HG03108 (cell line): ENCODE results near the gene SNX10.
"Not testable (repeated sequence)": the region's sequence is repeated elsewhere in the genome, so short reads cannot be mapped to it uniquely, and the experiment has no call there.

Source experiments
- ATAC-seq: cut with Tn5 transposase; IDR thresholded peaks from one replicate; pipeline ENCODE4 v1.9.1; 2021; ENCODE audit warnings: moderate library complexity; ENCODE audit not compliant: unreplicated experiment

SNX10 gene

GRCh38 chr7:26291699-26292538 lies at the start of gene SNX10:
TSS of gene SNX10 (plus strand) at chr7:26291862. CDS start at chr7:26346443, 54,581 bp downstream.
- peak; percentile 69 for ATAC-seq

GRCh38 chr7:26245150-26245549 lies 46.5 kb upstream of the SNX10 start:
- ATAC-seq: no peak

GRCh38 chr7:26250239-26250638 lies 41.4 kb upstream of the SNX10 start:
- no peak for ATAC-seq

GRCh38 chr7:26261866-26262265 lies 29.8 kb upstream of the SNX10 start:
- ATAC-seq: not testable (repeated sequence)

GRCh38 chr7:26265065-26265464 lies 26.6 kb upstream of the SNX10 start:
- no peak for ATAC-seq

- no peak for ATAC-seq
These were observed 26.1 kb upstream of the SNX10 start for GRCh38 chr7:26265499-26266075.

- ATAC-seq: no peak
These were observed 24.0 kb upstream of the SNX10 start for GRCh38 chr7:26267601-26268166.

- no peak for ATAC-seq
These were observed 16.4 kb upstream of the SNX10 start for GRCh38 chr7:26275213-26275612.

- ATAC-seq: no peak
These were observed 12.9 kb upstream of the SNX10 start for GRCh38 chr7:26278770-26279169.

GRCh38 chr7:26279405-26279804 lies 12.3 kb upstream of the SNX10 start:
- ATAC-seq: no peak

GRCh38 chr7:26280097-26280496 lies 11.6 kb upstream of the SNX10 start:
- no peak for ATAC-seq

- ATAC-seq: no peak
These were observed 10.9 kb upstream of the SNX10 start for GRCh38 chr7:26280723-26281122.

GRCh38 chr7:26284477-26284876 lies 7.2 kb upstream of the SNX10 start:
- ATAC-seq: no peak

GRCh38 chr7:26284995-26285632 lies 6.5 kb upstream of the SNX10 start:
- no peak for ATAC-seq

GRCh38 chr7:26286157-26286556 lies 5.5 kb upstream of the SNX10 start:
- ATAC-seq: no peak

- not testable (repeated sequence) for ATAC-seq
These were observed 3.5 kb upstream of the SNX10 start for GRCh38 chr7:26288126-26288525.

- ATAC-seq: no peak
These were observed 411 bp upstream of the SNX10 start for GRCh38 chr7:26291251-26291650.

- ATAC-seq: no peak
These were observed 1.3 kb downstream of the SNX10 start for GRCh38 chr7:26292768-26293560.

- peak; percentile 57 for ATAC-seq
These were observed 2.1 kb downstream of the SNX10 start for GRCh38 chr7:26293569-26294308.

- ATAC-seq: no peak
These were observed 3.4 kb downstream of the SNX10 start for GRCh38 chr7:26295015-26295414.
